Psoas muscle (tissue), 8 donors: ENCODE results near the gene ZNF521. TPM values are rescaled to one million over a fixed set of nuclear protein-coding genes. Genes with fewer than 3 reads are reported as not detected.
A peak's percentile ranks its signal among the peaks of the same experiment; 100 is the strongest.

Experiments
- ATAC-seq, 4 donors: fragments of 200-7000 bp; cut with Tn5 transposase; one replicate each; pipeline ENCODE4 v1.9.1; 2020; ENCODE audit warnings: moderate library complexity in 3 of 4, mild to moderate bottlenecking in 2 of 4
- DNase-seq, 2 donors: peaks; one replicate each; pipeline ENCODE4 v3.0.0-alpha.2; 2020
- H3K27ac ChIP-seq: fragments of 200-600 bp; one replicate; pipeline ENCODE4 v1.8.0; 2022
- H3K27me3 ChIP-seq, 3 donors: fragments of 200-600 bp in 1 of 3; one replicate each; pipeline versions ENCODE4 v1.6.1 to v1.8.0; 2013 to 2022; ENCODE audit warnings: low read length in 2 of 3, mild to moderate bottlenecking in 2 of 3, moderate library complexity in 1 of 3; ENCODE audit not compliant: insufficient read depth in 3 of 3
- H3K36me3 ChIP-seq, 2 donors: fragments of 200-600 bp in 1 of 2; one replicate each; pipeline versions ENCODE4 v1.6.1 to v1.8.0; 2013 to 2022; ENCODE audit warnings: low read depth in 1 of 2, mild to moderate bottlenecking in 1 of 2, moderate library complexity in 1 of 2; ENCODE audit not compliant: insufficient read depth in 1 of 2
- H3K4me1 ChIP-seq: fragments of 200-600 bp; one replicate; pipeline ENCODE4 v1.8.0; 2022
- H3K4me3 ChIP-seq: fragments of 200-600 bp; one replicate; pipeline ENCODE4 v1.8.0; 2022; ENCODE audit warnings: mild to moderate bottlenecking
- H3K9me3 ChIP-seq: fragments of 200-600 bp; one replicate; pipeline ENCODE4 v1.8.0; 2022
- CTCF ChIP-seq: fragments of 200-600 bp; IDR thresholded peaks from one replicate; pipeline ENCODE4 v1.8.0; 2022; ENCODE audit warnings: antibody characterized with exemption
- WGBS, 3 donors: extraction: QIAGEN DNeasy Blood & Tissue Kit; methylation state at CpG; one replicate each; pipeline versions ENCODE4 v1.1.6 to v1.1.7; 2013; 5-methylcytosine and 5-hydroxymethylcytosine counted together
- intact Hi-C, 2 donors: fragments of 100-400 bp; cut with DNase I; formaldehyde crosslinking; loops; one replicate each; pipeline versions ENCODE4 v1.11.0 to v1.14.2; 2022
- polyA plus RNA-seq, 3 donors: library from polyadenylated mRNA; stranded (reverse); fragments of 200-250 nt; gene quantifications; one replicate each; pipeline ENCODE4 v1.2.3, GENCODE V29; 2013
- total RNA-seq, 4 donors: library from RNA; stranded (reverse); fragmentation: NEBNext Ultra II Directional in 2 of 4; extraction: Animal tissue kit (Norgen Biotek cat#: 25700) in 2 of 4; gene quantifications; one replicate each; pipeline versions ENCODE4 v1.2.1 to v1.2.4, GENCODE V29; 2021 to 2023
- donor health status: healthy with polysubstance abuse.
- donor health status: DM: no; HTN: no; CAD: no; lungs with moderate emphysema.
- donor health status: Bipolar disorder and iron deficiency.
- donor health status: healthy.
- donor health status: DM: yes; HTN: yes; CAD: no.
- donor health status: DM: no; HTN: no; CAD: no.
- donor health status: DM: no; HTN: no; CAD: no.
- donor health status: DM: yes; HTN: yes; CAD: no.

ZNF521 gene
- total and polyA plus RNA-seq, 7 donors = 1.8 to 13.2 (median 4.2) TPM

- no peak for DNase-seq
- Histone ChIP-seq H3K4me1 (peaks cover 40% of the 10 kb centered on the region), H3K27ac (peak overlapping the region; percentile 67), H3K27me3 (no peaks in the 10 kb centered on the region), H3K9me3 (no peaks in the 10 kb centered on the region), H3K4me3 (peak overlapping the region; percentile 48), H3K36me3 (no peaks in the 10 kb centered on the region)
- peak; percentile 25 to 73 (median 67) for ATAC-seq
- WGBS, 3 donors = 37 to 51% (median 45%) methylated on average over 11 of the region's 11 CpGs
- TF ChIP-seq CTCF = no peak
- intact Hi-C loops = loop anchor here in 1 of 2 donors (10.0 kb wide), 1 partner anchor 283 kb away; no protein-coding TSS in a partner anchor
Measured at GRCh38 chr18:25167612-25168410, 184.2 kb downstream of the ZNF521 start.

GRCh38 chr18:25166113-25166512 is 185.9 kb downstream of the ZNF521 start:
- H3K36me3 ChIP-seq = no peaks in the 10 kb centered on the region
- 77 to 90% (median 78%) methylated on average over 1 of the region's 1 CpG for WGBS, 3 donors
- no peak overlapping the region for H3K27ac ChIP-seq
- no peaks in the 10 kb centered on the region for H3K9me3 ChIP-seq
- DNase-seq (no peak), ATAC-seq (no peak)
- no peak for TF ChIP-seq CTCF
- no peak overlapping the region for H3K4me3 ChIP-seq
- intact Hi-C loops = loop anchor here in 1 of 2 donors (10.0 kb wide), 1 partner anchor 281 kb away; no protein-coding TSS in a partner anchor
- peaks cover 37% of the 10 kb centered on the region for H3K4me1 ChIP-seq
- H3K27me3 ChIP-seq = no peaks in the 10 kb centered on the region

- ATAC-seq = peak; percentile 56 to 76 (median 70)
- peak overlapping the region; percentile 1 for H3K27ac ChIP-seq
- H3K36me3 ChIP-seq = no peaks in the 10 kb centered on the region
- peak overlapping the region; percentile 57 for H3K4me3 ChIP-seq
- no peaks in the 10 kb centered on the region for H3K27me3 ChIP-seq
- H3K4me1 ChIP-seq = peaks cover 27% of the 10 kb centered on the region
- peak; percentile 10 for TF ChIP-seq CTCF
- no peak for DNase-seq
- no peaks in the 10 kb centered on the region for H3K9me3 ChIP-seq
- 12 to 37% (median 22%) methylated on average over 10 of the region's 10 CpGs for WGBS, 3 donors
- intact Hi-C loops = loop anchor here in 1 of 2 donors (5.0 to 10.0 kb wide), 2 partner anchors 187 to 280 kb away; partner anchors contain the start of gene ZNF521
Measured at GRCh38 chr18:25164848-25165811, 186.8 kb downstream of the ZNF521 start.

GRCh38 chr18:25164211-25164847 is 187.6 kb downstream of the ZNF521 start:
- H3K27me3 ChIP-seq = no peaks in the 10 kb centered on the region
- ATAC-seq (no peak), DNase-seq (no peak)
- H3K36me3 ChIP-seq = no peaks in the 10 kb centered on the region
- H3K4me3 ChIP-seq = peak overlapping the region; percentile 57
- H3K4me1 ChIP-seq = peaks cover 27% of the 10 kb centered on the region
- TF ChIP-seq CTCF = no peak
- no peaks in the 10 kb centered on the region for H3K9me3 ChIP-seq
- 31 to 48% (median 41%) methylated on average over 6 of the region's 6 CpGs for WGBS, 3 donors
- intact Hi-C loops = loop anchor here in 1 of 2 donors (5.0 to 10.0 kb wide), 2 partner anchors 188 to 280 kb away; partner anchors contain the start of gene ZNF521
- H3K27ac ChIP-seq = peak overlapping the region; percentile 1
